IMR-90 (cell line): ENCODE measurements around the gene UBE2N.

ENCODE experiments used
- CHD1 ChIP-seq: IDR thresholded peaks from 2 replicates; pipeline ENCODE4 v1.6.1; 2012; ENCODE audit warnings: low read depth, low read length, improper control_type of control experiment
- CTCF ChIP-seq: conservative IDR thresholded peaks from 2 replicates; pipeline ENCODE4 v1.5.1; 2012; ENCODE audit warnings: mild to moderate bottlenecking, low read depth, low read length, improper control_type of control experiment
- POLR2A ChIP-seq: IDR thresholded peaks from 2 replicates; pipeline ENCODE4 v1.6.1; 2012; ENCODE audit warnings: mild to moderate bottlenecking, low read depth, low read length
- RAD21 ChIP-seq: IDR thresholded peaks from 2 replicates; pipeline ENCODE4 v1.6.1; 2012; ENCODE audit warnings: low read length, improper control_type of control experiment
- USF2 ChIP-seq: fragments of 150-350 bp; IDR thresholded peaks from 2 replicates; pipeline ENCODE4 v1.6.1; 2017; ENCODE audit warnings: mild to moderate bottlenecking, antibody characterized with exemption, low read length, low read depth

GRCh38 chr12:93466625-93467350 is 25.0 kb upstream of the UBE2N start:
- no peak for TF ChIP-seq CTCF
- TF ChIP-seq USF2: no peak
- TF ChIP-seq CHD1: no peak
- no peak for TF ChIP-seq POLR2A
- no peak for TF ChIP-seq RAD21
